Progenitor cell of endocrine pancreas (in vitro differentiated cells): ENCODE measurements around the gene GRM3. TPM values are rescaled to one million over a fixed set of nuclear protein-coding genes. Genes with fewer than 3 reads are reported as not detected.

Source experiments
- DNase-seq: peaks from one replicate; pipeline ENCODE4 v3.0.0; 2021; ENCODE audit warnings: low spot score; ENCODE audit not compliant: unreplicated experiment
- H3K27ac Mint-ChIP-seq: 2 replicates; pipeline ENCODE4 v1.8.0; 2021; ENCODE audit warnings: mild to moderate bottlenecking, moderate library complexity, mixed read lengths
- H3K27me3 Mint-ChIP-seq: 2 replicates; pipeline ENCODE4 v1.8.0; 2021; ENCODE audit warnings: mixed read lengths
- H3K36me3 Mint-ChIP-seq: 2 replicates; pipeline ENCODE4 v1.8.0; 2022; ENCODE audit warnings: mixed read lengths; ENCODE audit not compliant: insufficient read depth
- H3K4me1 Mint-ChIP-seq: 2 replicates; pipeline ENCODE4 v1.8.0; 2021; ENCODE audit warnings: low read depth, mixed read lengths
- H3K4me3 Mint-ChIP-seq: 2 replicates; pipeline ENCODE4 v1.8.0; 2021; ENCODE audit warnings: low read depth, mild to moderate bottlenecking, moderate library complexity, mixed read lengths
- H3K9me3 Mint-ChIP-seq: 2 replicates; pipeline ENCODE4 v1.8.0; 2021; ENCODE audit warnings: low read depth, mixed read lengths
- CTCF ChIP-seq: fragments of 200-600 bp; sonication (generic); IDR thresholded peaks from one replicate; pipeline ENCODE4 v1.5.0; 2021; ENCODE audit warnings: antibody characterized with exemption, mild to moderate bottlenecking; ENCODE audit not compliant: unreplicated experiment
- total RNA-seq: library from RNA; stranded (reverse); gene quantifications from 2 replicates; pipeline ENCODE4 v1.2.1, GENCODE V29; 2021

The GRM3 gene
- total RNA-seq, 1 donor from 2014 or later: 1.4 TPM

GRCh38 chr7:86653919-86654659, 10.4 kb downstream of the GRM3 start:
- DNase-seq: no peak
- H3K27ac Mint-ChIP-seq: no peak overlapping the region

GRCh38 chr7:86657948-86658347, 14.2 kb downstream of the GRM3 start:
- no peaks in the 10 kb centered on the region for H3K9me3 Mint-ChIP-seq
- DNase-seq: no peak
- H3K4me1 Mint-ChIP-seq: peaks cover 23% of the 10 kb centered on the region
- H3K27ac Mint-ChIP-seq: no peak overlapping the region
- TF ChIP-seq CTCF: no peak
- H3K4me3 Mint-ChIP-seq: no peak overlapping the region
- no peaks in the 10 kb centered on the region for H3K27me3 Mint-ChIP-seq
- H3K36me3 Mint-ChIP-seq: no peaks in the 10 kb centered on the region

More at GRCh38 chr7:86653919-86654659, 10.4 kb downstream of the GRM3 start:
- H3K4me1 Mint-ChIP-seq: peaks cover 2% of the 10 kb centered on the region
- TF ChIP-seq CTCF: no peak
- H3K9me3 Mint-ChIP-seq: no peaks in the 10 kb centered on the region
- H3K4me3 Mint-ChIP-seq: no peak overlapping the region
- no peaks in the 10 kb centered on the region for H3K27me3 Mint-ChIP-seq
- no peaks in the 10 kb centered on the region for H3K36me3 Mint-ChIP-seq

- no peak overlapping the region for H3K27ac Mint-ChIP-seq
- no peaks in the 10 kb centered on the region for H3K36me3 Mint-ChIP-seq
- H3K4me1 Mint-ChIP-seq: peaks cover 23% of the 10 kb centered on the region
- TF ChIP-seq CTCF: no peak
- no peak overlapping the region for H3K4me3 Mint-ChIP-seq
- no peaks in the 10 kb centered on the region for H3K9me3 Mint-ChIP-seq
- H3K27me3 Mint-ChIP-seq: no peaks in the 10 kb centered on the region
- no peak for DNase-seq
These were observed 17.3 kb downstream of the GRM3 start for GRCh38 chr7:86660950-86661462.

GRCh38 chr7:86664486-86664885, 20.8 kb downstream of the GRM3 start:
- H3K36me3 Mint-ChIP-seq: no peaks in the 10 kb centered on the region
- TF ChIP-seq CTCF: no peak
- DNase-seq: no peak

GRCh38 chr7:86664991-86665390, 21.3 kb downstream of the GRM3 start:
- TF ChIP-seq CTCF: no peak
- DNase-seq: no peak
- Mint-ChIP-seq H3K27ac (no peak overlapping the region), H3K4me3 (no peak overlapping the region), H3K4me1 (peaks cover 17% of the 10 kb centered on the region), H3K36me3 (no peaks in the 10 kb centered on the region), H3K27me3 (peaks cover 11% of the 10 kb centered on the region), H3K9me3 (no peaks in the 10 kb centered on the region)

More at GRCh38 chr7:86664486-86664885, 20.8 kb downstream of the GRM3 start:
- Mint-ChIP-seq H3K4me3 (no peak overlapping the region), H3K27me3 (peaks cover 7% of the 10 kb centered on the region), H3K27ac (no peak overlapping the region), H3K9me3 (no peaks in the 10 kb centered on the region), H3K4me1 (peaks cover 20% of the 10 kb centered on the region)
